TTC549 (cell line): ENCODE data around the gene SMG6.
"Not testable (repeated sequence)": the region's sequence is repeated elsewhere in the genome, so short reads cannot be mapped to it uniquely, and the experiment has no call there.

ENCODE experiments used
- FAIRE-seq: peaks from 2 replicates; lab custom pipeline; 2012; peaks lifted over from hg19 to GRCh38; lab: Jason Lieb, UNC

The SMG6 gene

GRCh38 chr17:2199386-2199785 lies 104.2 kb downstream of the SMG6 start:
- FAIRE-seq = not testable (repeated sequence)

GRCh38 chr17:2198927-2199326 lies 104.7 kb downstream of the SMG6 start:
- no peak for FAIRE-seq

- FAIRE-seq = no peak
These were observed 106.3 kb downstream of the SMG6 start for GRCh38 chr17:2197271-2197670.

GRCh38 chr17:2195729-2196128 lies 107.9 kb downstream of the SMG6 start:
- FAIRE-seq = no peak

- FAIRE-seq = no peak
These were observed 108.7 kb downstream of the SMG6 start for GRCh38 chr17:2194889-2195335.

- no peak for FAIRE-seq
These were observed 111.1 kb downstream of the SMG6 start for GRCh38 chr17:2192367-2193057.

- FAIRE-seq = no peak
These were observed 111.8 kb downstream of the SMG6 start for GRCh38 chr17:2191785-2192184.

- no peak for FAIRE-seq
These were observed 112.4 kb downstream of the SMG6 start for GRCh38 chr17:2191227-2191626.

GRCh38 chr17:2190014-2190413 lies 113.6 kb downstream of the SMG6 start:
- no peak for FAIRE-seq

- FAIRE-seq = no peak
These were observed 114.5 kb downstream of the SMG6 start for GRCh38 chr17:2188971-2189630.

GRCh38 chr17:2187758-2188157 lies 115.8 kb downstream of the SMG6 start:
- no peak for FAIRE-seq

- no peak for FAIRE-seq
These were observed 116.6 kb downstream of the SMG6 start for GRCh38 chr17:2186937-2187336.

- no peak for FAIRE-seq
These were observed 118.3 kb downstream of the SMG6 start for GRCh38 chr17:2184993-2185931.

- FAIRE-seq = no peak
These were observed 120.2 kb downstream of the SMG6 start for GRCh38 chr17:2183346-2183745.

- FAIRE-seq = no peak
These were observed 121.6 kb downstream of the SMG6 start for GRCh38 chr17:2181897-2182448.

GRCh38 chr17:2181206-2181896 lies 122.2 kb downstream of the SMG6 start:
- FAIRE-seq = no peak

- FAIRE-seq = no peak
These were observed 122.8 kb downstream of the SMG6 start for GRCh38 chr17:2180768-2181167.

- FAIRE-seq = no peak
These were observed 123.8 kb downstream of the SMG6 start for GRCh38 chr17:2179615-2180295.

- no peak for FAIRE-seq
These were observed 124.6 kb downstream of the SMG6 start for GRCh38 chr17:2178798-2179501.

GRCh38 chr17:2177235-2177811 lies 126.3 kb downstream of the SMG6 start:
- no peak for FAIRE-seq
